ENCODE data around the gene USP38.

USP38 gene

DNA sequence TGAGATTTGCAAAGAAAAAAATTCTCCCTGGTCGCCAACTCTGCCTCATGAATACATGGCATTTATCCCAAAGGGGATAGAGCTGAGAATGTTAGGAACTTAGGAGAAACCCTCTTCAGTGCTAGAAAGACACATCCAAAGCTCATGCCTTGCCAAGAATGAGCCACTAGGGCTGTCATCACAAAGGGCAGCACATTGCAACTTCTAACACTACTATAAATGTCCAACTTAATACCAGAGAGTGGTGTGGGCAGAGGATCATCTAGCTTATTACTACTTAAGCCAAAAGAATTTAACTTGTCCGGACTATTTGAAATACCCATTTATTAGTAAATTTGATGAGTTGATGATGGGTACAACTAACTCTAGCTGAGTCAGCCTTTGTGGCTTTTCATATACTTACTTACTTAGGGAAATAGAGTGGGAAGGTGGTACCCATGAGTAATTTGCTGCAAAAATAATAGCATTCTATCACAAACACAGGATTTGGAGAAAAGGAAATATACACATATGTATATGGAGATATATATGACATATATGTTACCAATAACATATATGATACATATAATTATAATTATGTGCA lies 85.6 kb downstream of the USP38 start:
- no peak for DNase-seq (ENCODE audit: low read depth in 2 of 2)

All from fibroblast of skin of left biceps (primary cell).